ENCODE results near the gene MB.
"Not testable (repeated sequence)": the region's sequence is repeated elsewhere in the genome, so short reads cannot be mapped to it uniquely, and the experiment has no call there.

DNA sequence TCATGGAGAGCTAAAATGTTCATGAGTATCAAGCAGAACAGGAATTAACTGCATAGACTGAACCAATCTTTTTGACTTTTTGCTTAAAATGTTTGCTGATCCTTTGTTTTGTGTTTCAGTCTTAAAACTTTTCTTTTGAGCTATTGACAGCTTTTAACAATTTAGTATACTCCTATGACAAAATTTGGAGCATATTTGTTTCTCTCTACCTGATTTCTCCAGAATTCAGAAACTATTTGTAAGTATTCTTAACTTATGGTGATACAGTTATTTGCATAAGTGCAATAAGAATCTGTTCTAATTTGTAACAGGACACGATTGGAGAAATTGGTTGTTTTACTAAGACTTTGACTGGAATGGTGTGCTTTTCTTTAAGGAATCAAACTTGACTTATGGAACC lies 49.6 kb upstream of the MB start:
- TF ChIP-seq ESRRG (CRISPR knock-in tag; IDR thresholded peaks at IDR 0.05); ISL1 (CRISPR knock-in tag; IDR thresholded peaks at IDR 0.05); SNAI2 (CRISPR knock-in tag; IDR thresholded peaks at IDR 0.05); TOX (CRISPR knock-in tag; IDR thresholded peaks at IDR 0.05; ENCODE audit: borderline replicate concordance); OSR1 (CRISPR knock-in tag; IDR thresholded peaks at IDR 0.05); ARNTL (CRISPR knock-in tag; IDR thresholded peaks at IDR 0.05; ENCODE audit: borderline replicate concordance, low read depth); ZC3H10 (CRISPR knock-in tag; IDR thresholded peaks at IDR 0.05); ZFP3 (CRISPR knock-in tag; IDR thresholded peaks at IDR 0.05); TSHZ2 (CRISPR knock-in tag; IDR thresholded peaks at IDR 0.05); CREB5 (CRISPR knock-in tag; IDR thresholded peaks at IDR 0.05; ENCODE audit: low read depth); ZFP30 (CRISPR knock-in tag; IDR thresholded peaks at IDR 0.05); PATZ1 (CRISPR knock-in tag; IDR thresholded peaks at IDR 0.05; ENCODE audit: borderline replicate concordance); ZNF8 (CRISPR knock-in tag; IDR thresholded peaks at IDR 0.05): not testable (repeated sequence)
- TF ChIP-seq, protein P1, sequence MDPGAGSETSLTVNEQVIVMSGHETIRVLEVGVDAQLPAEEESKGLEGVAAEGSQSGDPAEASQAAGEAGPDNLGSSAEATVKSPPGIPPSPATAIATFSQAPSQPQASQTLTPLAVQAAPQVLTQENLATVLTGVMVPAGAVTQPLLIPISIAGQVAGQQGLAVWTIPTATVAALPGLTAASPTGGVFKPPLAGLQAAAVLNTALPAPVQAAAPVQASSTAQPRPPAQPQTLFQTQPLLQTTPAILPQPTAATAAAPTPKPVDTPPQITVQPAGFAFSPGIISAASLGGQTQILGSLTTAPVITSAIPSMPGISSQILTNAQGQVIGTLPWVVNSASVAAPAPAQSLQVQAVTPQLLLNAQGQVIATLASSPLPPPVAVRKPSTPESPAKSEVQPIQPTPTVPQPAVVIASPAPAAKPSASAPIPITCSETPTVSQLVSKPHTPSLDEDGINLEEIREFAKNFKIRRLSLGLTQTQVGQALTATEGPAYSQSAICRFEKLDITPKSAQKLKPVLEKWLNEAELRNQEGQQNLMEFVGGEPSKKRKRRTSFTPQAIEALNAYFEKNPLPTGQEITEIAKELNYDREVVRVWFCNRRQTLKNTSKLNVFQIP (CRISPR knock-in tag; IDR thresholded peaks at IDR 0.05; ENCODE audit: borderline replicate concordance, low read depth), result not testable (repeated sequence)

Data from SK-N-SH treated with all-trans-retinoic acid at 6 μM for 48 hours (cell line).